Neural cell (in vitro differentiated cells): ENCODE results near the gene SH3BP5L. TPM values are rescaled to one million over a fixed set of nuclear protein-coding genes. Genes with fewer than 3 reads are reported as not detected.

Experiments
- H2AFZ ChIP-seq: fragments of 200-600, 300-800 bp; sonication (generic), shearing (Covaris generic); 2 replicates; pipeline ENCODE4 v1.6.0; 2014; ENCODE audit warnings: low read depth, mild to moderate bottlenecking, antibody characterized with exemption, low read length, moderate library complexity
- H3F3A ChIP-seq: fragments of 200-600 bp; shearing (Covaris generic); 2 replicates; pipeline ENCODE4 v1.6.1; 2016; ENCODE audit warnings: mild to moderate bottlenecking, moderate library complexity, mixed read lengths, antibody characterized with exemption, low read length; ENCODE audit not compliant: insufficient read depth, poor library complexity, severe bottlenecking
- H3K27ac ChIP-seq: fragments of 200-600, 300-800 bp; sonication (generic), shearing (Covaris generic); 2 replicates; pipeline ENCODE4 v1.5.1; 2014; ENCODE audit warnings: mild to moderate bottlenecking, low read length, moderate library complexity
- H3K27me3 ChIP-seq: fragments of 300-800, 200-600 bp; sonication (generic), shearing (Covaris generic); 2 replicates; pipeline ENCODE4 v1.6.0; 2014; ENCODE audit warnings: mild to moderate bottlenecking, low read depth, low read length, moderate library complexity; ENCODE audit not compliant: insufficient read depth
- H3K36me3 ChIP-seq: fragments of 300-800, 200-600 bp; sonication (generic), shearing (Covaris generic); 2 replicates; pipeline ENCODE4 v1.5.1; 2014; ENCODE audit warnings: mild to moderate bottlenecking, antibody characterized with exemption, low read length, moderate library complexity; ENCODE audit not compliant: insufficient read depth
- H3K4me2 ChIP-seq: fragments of 300-800, 200-600 bp; sonication (generic), shearing (Covaris generic); 2 replicates; pipeline ENCODE4 v1.6.0; 2014; ENCODE audit warnings: mild to moderate bottlenecking, low read length
- H3K4me3 ChIP-seq: fragments of 300-800, 200-600 bp; sonication (generic), shearing (Covaris generic); 2 replicates; pipeline ENCODE4 v1.5.1; 2014; ENCODE audit warnings: mild to moderate bottlenecking, low read length, moderate library complexity
- H3K79me2 ChIP-seq: fragments of 200-600 bp; shearing (Covaris generic); replicated peaks from 2 replicates; pipeline ENCODE4 v1.6.0; 2014; ENCODE audit warnings: mild to moderate bottlenecking, low read length, moderate library complexity; ENCODE audit not compliant: insufficient read depth
- H3K9ac ChIP-seq: fragments of 300-800, 200-600 bp; sonication (generic), shearing (Covaris generic); 2 replicates; pipeline ENCODE4 v1.6.1; 2016; ENCODE audit warnings: mild to moderate bottlenecking, low read length, mixed read lengths
- H3K9me2 ChIP-seq: fragments of 200-600 bp; shearing (Covaris generic); 2 replicates; pipeline ENCODE4 v1.6.1; 2016; ENCODE audit warnings: mild to moderate bottlenecking, low read length, mixed read lengths; ENCODE audit not compliant: insufficient read depth
- H3K9me3 ChIP-seq: fragments of 200-600, 300-800 bp; sonication (generic), shearing (Covaris generic); 2 replicates; pipeline ENCODE4 v1.6.1; 2016; ENCODE audit warnings: mild to moderate bottlenecking, mixed run types, low read length, moderate library complexity, mixed read lengths
- H4K20me1 ChIP-seq: fragments of 200-600 bp; shearing (Covaris generic); 2 replicates; pipeline ENCODE4 v1.6.1; 2016; ENCODE audit warnings: mild to moderate bottlenecking, mixed run types; ENCODE audit not compliant: insufficient read depth
- CTCF ChIP-seq: fragments of 450-650 bp; IDR thresholded peaks from 2 replicates; pipeline ENCODE4 v1.5.1; 2014; ENCODE audit warnings: antibody characterized with exemption, mild to moderate bottlenecking, moderate library complexity; ENCODE audit not compliant: poor library complexity, severe bottlenecking
- EP300 ChIP-seq: fragments of 450-650 bp; conservative IDR thresholded peaks from 2 replicates; pipeline ENCODE4 v1.6.1; 2014; ENCODE audit warnings: antibody characterized with exemption, mild to moderate bottlenecking, moderate library complexity; ENCODE audit not compliant: poor library complexity, severe bottlenecking
- EZH2 ChIP-seq: fragments of 200-600, 300-800 bp; shearing (Covaris generic), sonication (generic); IDR thresholded peaks from 2 replicates; pipeline ENCODE4 v1.6.1; 2014; ENCODE audit warnings: antibody characterized with exemption, low read length, borderline replicate concordance, mild to moderate bottlenecking; ENCODE audit not compliant: insufficient read depth, poor library complexity, severe bottlenecking
- MXI1 ChIP-seq: fragments of 450-650 bp; conservative IDR thresholded peaks from 2 replicates; pipeline ENCODE4 v1.6.1; 2014; ENCODE audit warnings: antibody characterized with exemption, mild to moderate bottlenecking; ENCODE audit not compliant: poor library complexity, severe bottlenecking
- POLR2AphosphoS5 ChIP-seq: IDR thresholded peaks from 2 replicates; pipeline ENCODE4 v1.6.1; 2012
- RAD21 ChIP-seq: fragments of 450-650 bp; conservative IDR thresholded peaks from 2 replicates; pipeline ENCODE4 v1.6.1; 2014; ENCODE audit warnings: antibody characterized with exemption, mild to moderate bottlenecking, moderate library complexity
- REST ChIP-seq: IDR thresholded peaks from 2 replicates; pipeline ENCODE4 v1.6.1; 2012; ENCODE audit warnings: borderline replicate concordance
- SMC3 ChIP-seq: fragments of 450-650 bp; conservative IDR thresholded peaks from 2 replicates; pipeline ENCODE4 v1.6.1; 2014; ENCODE audit warnings: antibody characterized with exemption, mild to moderate bottlenecking, moderate library complexity; ENCODE audit not compliant: poor library complexity
- TAF1 ChIP-seq: IDR thresholded peaks from 2 replicates; pipeline ENCODE4 v1.6.1; 2012; ENCODE audit warnings: low read depth
- polyA plus RNA-seq: library from polyadenylated mRNA; depleted of rRNA; stranded (reverse); fragments of >200 nt; gene quantifications from 2 replicates; pipeline ENCODE4 v1.2.3, GENCODE V29; 2014

The SH3BP5L gene
- polyA plus RNA-seq, 1 donor from 2014 or later, result 38.6 TPM

- no peaks in the 10 kb centered on the region for H3K36me3 ChIP-seq
- H2AFZ ChIP-seq, result peak overlapping the region; percentile 42
- H3K4me3 ChIP-seq, result peak overlapping the region; percentile 99
- H3K79me2 ChIP-seq, result peaks cover 10% of the 10 kb centered on the region
- no peaks in the 10 kb centered on the region for H3K27me3 ChIP-seq
- TF ChIP-seq SMC3, result no peak
- no peak for TF ChIP-seq TAF1
- TF ChIP-seq RAD21, result no peak
- TF ChIP-seq EP300, result no peak
- TF ChIP-seq EZH2, result no peak
- H3F3A ChIP-seq, result no peaks in the 10 kb centered on the region
- H4K20me1 ChIP-seq, result no peaks in the 10 kb centered on the region
- peak overlapping the region; percentile 98 for H3K9ac ChIP-seq
- peak overlapping the region; percentile 46 for H3K4me2 ChIP-seq
- H3K9me3 ChIP-seq, result no peaks in the 10 kb centered on the region
- H3K9me2 ChIP-seq, result no peaks in the 10 kb centered on the region
- peak overlapping the region; percentile 41 for H3K27ac ChIP-seq
Measured at GRCh38 chr1:248837045-248837780, 11.5 kb upstream of the SH3BP5L start.

GRCh38 chr1:248834343-248834940, 8.7 kb upstream of the SH3BP5L start:
- Histone ChIP-seq H3K27me3 (no peaks in the 10 kb centered on the region), H3F3A (no peaks in the 10 kb centered on the region), H3K36me3 (no peaks in the 10 kb centered on the region), H3K9me2 (no peaks in the 10 kb centered on the region), H3K4me3 (no peak overlapping the region), H3K79me2 (no peaks in the 10 kb centered on the region), H4K20me1 (no peaks in the 10 kb centered on the region), H3K4me2 (no peak overlapping the region), H3K9me3 (no peaks in the 10 kb centered on the region), H3K9ac (no peak overlapping the region), H3K27ac (no peak overlapping the region), H2AFZ (no peak overlapping the region)
- TF ChIP-seq CTCF (no peak), REST (no peak), MXI1 (no peak), SMC3 (no peak), POLR2AphosphoS5 (no peak), EZH2 (no peak), EP300 (no peak), TAF1 (no peak), RAD21 (no peak)
